Panc1 (cell line): ENCODE measurements around the gene CFAP299. TPM values are rescaled to one million over a fixed set of nuclear protein-coding genes. Genes with fewer than 3 reads are reported as not detected.

Source experiments
- ATAC-seq: fragments of 200-7000 bp; cut with Tn5 transposase; 2 replicates; pipeline ENCODE4 v1.9.1; 2020; ENCODE audit warnings: mild to moderate bottlenecking, moderate library complexity
- BruUV-seq: library from RNA; stranded (reverse); fragments of 400-500 nt; replicated peaks from 2 replicates; lab custom pipeline; 2021; lab: Mats Ljungman, UMichigan
- CTCF ChIA-PET: fragments of 300-600 bp; sonication (Branson Sonifier 250); formaldehyde crosslinking; loops from one replicate; lab custom pipeline; 2022; ENCODE audit warnings: antibody characterized with exemption; lab: Charles Lee
- POLR2A ChIA-PET: fragments of 300-600 bp; sonication (Branson Sonifier 250); formaldehyde crosslinking; loops from one replicate; lab custom pipeline; 2022; ENCODE audit warnings: antibody characterized with exemption; lab: Charles Lee
- DNase-seq: peaks from one replicate; pipeline ENCODE4 v3.0.0-alpha.2; 2010; ENCODE audit warnings: low read depth, low spot score
- H3K27ac ChIP-seq: 2 replicates; pipeline ENCODE4 v1.5.1; 2011; ENCODE audit warnings: mild to moderate bottlenecking, low read length, inconsistent platforms
- H3K27me3 ChIP-seq: fragments of 200-500 bp; sonication (Bioruptor generic); 2 replicates; pipeline ENCODE4 v1.6.0; 2014; ENCODE audit warnings: low read length, inconsistent platforms; ENCODE audit not compliant: control insufficient read depth, insufficient read depth
- H3K36me3 ChIP-seq: fragments of 200-500 bp; sonication (Bioruptor generic); 2 replicates; pipeline ENCODE4 v1.5.1; 2014; ENCODE audit warnings: inconsistent platforms, mild to moderate bottlenecking, low read length, moderate library complexity; ENCODE audit not compliant: control insufficient read depth, insufficient read depth
- H3K4me1 ChIP-seq: 2 replicates; pipeline ENCODE4 v1.5.1; 2011; ENCODE audit warnings: inconsistent platforms, mild to moderate bottlenecking, low read length, moderate library complexity; ENCODE audit not compliant: control insufficient read depth, insufficient read depth
- H3K4me3 ChIP-seq, 2 experiments: 2 replicates each; pipeline ENCODE4 v1.5.1; 2011 to 2012; ENCODE audit warnings: low read depth in 2 of 2, low read length in 2 of 2, mild to moderate bottlenecking in 2 of 2, inconsistent platforms in 1 of 2, moderate library complexity in 1 of 2
- H3K9me3 ChIP-seq: fragments of 200-500 bp; sonication (Bioruptor generic); 2 replicates; pipeline ENCODE4 v1.5.1; 2014; ENCODE audit warnings: low read depth, mild to moderate bottlenecking, inconsistent platforms, low read length, moderate library complexity; ENCODE audit not compliant: control insufficient read depth, insufficient read depth
- POLR2AphosphoS5 ChIP-seq: IDR thresholded peaks from 2 replicates; pipeline ENCODE4 v1.6.1; 2012; ENCODE audit warnings: mild to moderate bottlenecking, low read depth, low read length, moderate library complexity
- SIN3A ChIP-seq: IDR thresholded peaks from 2 replicates; pipeline ENCODE4 v1.6.1; 2012; ENCODE audit warnings: low read depth, mild to moderate bottlenecking, low read length, moderate library complexity, borderline replicate concordance; ENCODE audit not compliant: insufficient read depth
- TCF7L2 ChIP-seq: IDR thresholded peaks from 2 replicates; pipeline ENCODE4 v1.6.1; 2011; ENCODE audit warnings: mild to moderate bottlenecking, low read depth, low read length, inconsistent platforms
- in situ Hi-C: cut with HindIII; loops from 2 replicates; pipeline ENCODE4 v1.10.0; 2016; ENCODE audit warnings: low sequenced_read_pairs, low pct_unique_long_range_greater_than_20kb
- intact Hi-C: fragments of 100-400 bp; cut with micrococcal nuclease; formaldehyde crosslinking; loops from one replicate; pipeline ENCODE4 v1.10.0; 2022; ENCODE audit not compliant: unreplicated experiment
- total RNA-seq: library from RNA; stranded (reverse); gene quantifications from one replicate; pipeline ENCODE4 v1.2.1, GENCODE V29; 2021; ENCODE audit not compliant: unreplicated experiment
- TF ChIP-seq, protein P1 (sequence below): fragments of 450-650 bp; IDR thresholded peaks from 2 replicates; pipeline ENCODE4 v1.5.1; 2017; ENCODE audit warnings: mild to moderate bottlenecking
- TF ChIP-seq, protein P2 (sequence below), 2 experiments: IDR thresholded peaks; 2 replicates each; pipeline ENCODE4 v1.6.1; 2011 to 2012; ENCODE audit warnings: low read depth in 2 of 2, control low read depth in 1 of 2, low read length in 1 of 2, mild to moderate bottlenecking in 1 of 2, moderate library complexity in 1 of 2; ENCODE audit not compliant: insufficient read depth in 1 of 2

Gene CFAP299
- total RNA-seq, 1 experiment from 2014 or later, result not detected

- CTCF ChIA-PET, result no interaction called here
- no peaks in the 10 kb centered on the region for H3K4me1 ChIP-seq
- ATAC-seq (no peak), DNase-seq (no peak)
- intact Hi-C loops (no loop called here), in situ Hi-C loops (no loop called here)
- no peaks in the 10 kb centered on the region for H3K9me3 ChIP-seq
- no peaks in the 10 kb centered on the region for H3K27me3 ChIP-seq
- BruUV-seq, result no TSS peak
- peak overlapping the region; percentile 22 to 40 for H3K4me3 ChIP-seq
- POLR2A ChIA-PET, result no interaction called here
- H3K36me3 ChIP-seq, result no peaks in the 10 kb centered on the region
- no peak overlapping the region for H3K27ac ChIP-seq
- TF ChIP-seq, protein P1, sequence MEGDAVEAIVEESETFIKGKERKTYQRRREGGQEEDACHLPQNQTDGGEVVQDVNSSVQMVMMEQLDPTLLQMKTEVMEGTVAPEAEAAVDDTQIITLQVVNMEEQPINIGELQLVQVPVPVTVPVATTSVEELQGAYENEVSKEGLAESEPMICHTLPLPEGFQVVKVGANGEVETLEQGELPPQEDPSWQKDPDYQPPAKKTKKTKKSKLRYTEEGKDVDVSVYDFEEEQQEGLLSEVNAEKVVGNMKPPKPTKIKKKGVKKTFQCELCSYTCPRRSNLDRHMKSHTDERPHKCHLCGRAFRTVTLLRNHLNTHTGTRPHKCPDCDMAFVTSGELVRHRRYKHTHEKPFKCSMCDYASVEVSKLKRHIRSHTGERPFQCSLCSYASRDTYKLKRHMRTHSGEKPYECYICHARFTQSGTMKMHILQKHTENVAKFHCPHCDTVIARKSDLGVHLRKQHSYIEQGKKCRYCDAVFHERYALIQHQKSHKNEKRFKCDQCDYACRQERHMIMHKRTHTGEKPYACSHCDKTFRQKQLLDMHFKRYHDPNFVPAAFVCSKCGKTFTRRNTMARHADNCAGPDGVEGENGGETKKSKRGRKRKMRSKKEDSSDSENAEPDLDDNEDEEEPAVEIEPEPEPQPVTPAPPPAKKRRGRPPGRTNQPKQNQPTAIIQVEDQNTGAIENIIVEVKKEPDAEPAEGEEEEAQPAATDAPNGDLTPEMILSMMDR, result no peak
- TF ChIP-seq TCF7L2 (no peak), SIN3A (no peak), POLR2AphosphoS5 (no peak)
- TF ChIP-seq, protein P2, sequence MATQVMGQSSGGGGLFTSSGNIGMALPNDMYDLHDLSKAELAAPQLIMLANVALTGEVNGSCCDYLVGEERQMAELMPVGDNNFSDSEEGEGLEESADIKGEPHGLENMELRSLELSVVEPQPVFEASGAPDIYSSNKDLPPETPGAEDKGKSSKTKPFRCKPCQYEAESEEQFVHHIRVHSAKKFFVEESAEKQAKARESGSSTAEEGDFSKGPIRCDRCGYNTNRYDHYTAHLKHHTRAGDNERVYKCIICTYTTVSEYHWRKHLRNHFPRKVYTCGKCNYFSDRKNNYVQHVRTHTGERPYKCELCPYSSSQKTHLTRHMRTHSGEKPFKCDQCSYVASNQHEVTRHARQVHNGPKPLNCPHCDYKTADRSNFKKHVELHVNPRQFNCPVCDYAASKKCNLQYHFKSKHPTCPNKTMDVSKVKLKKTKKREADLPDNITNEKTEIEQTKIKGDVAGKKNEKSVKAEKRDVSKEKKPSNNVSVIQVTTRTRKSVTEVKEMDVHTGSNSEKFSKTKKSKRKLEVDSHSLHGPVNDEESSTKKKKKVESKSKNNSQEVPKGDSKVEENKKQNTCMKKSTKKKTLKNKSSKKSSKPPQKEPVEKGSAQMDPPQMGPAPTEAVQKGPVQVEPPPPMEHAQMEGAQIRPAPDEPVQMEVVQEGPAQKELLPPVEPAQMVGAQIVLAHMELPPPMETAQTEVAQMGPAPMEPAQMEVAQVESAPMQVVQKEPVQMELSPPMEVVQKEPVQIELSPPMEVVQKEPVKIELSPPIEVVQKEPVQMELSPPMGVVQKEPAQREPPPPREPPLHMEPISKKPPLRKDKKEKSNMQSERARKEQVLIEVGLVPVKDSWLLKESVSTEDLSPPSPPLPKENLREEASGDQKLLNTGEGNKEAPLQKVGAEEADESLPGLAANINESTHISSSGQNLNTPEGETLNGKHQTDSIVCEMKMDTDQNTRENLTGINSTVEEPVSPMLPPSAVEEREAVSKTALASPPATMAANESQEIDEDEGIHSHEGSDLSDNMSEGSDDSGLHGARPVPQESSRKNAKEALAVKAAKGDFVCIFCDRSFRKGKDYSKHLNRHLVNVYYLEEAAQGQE (IDR thresholded peaks at IDR 0.05; ENCODE audit: insufficient read depth in 1 of 2, low read depth in 2 of 2, low read length in 1 of 2), result no peak
These were observed 230.8 kb downstream of the CFAP299 start for GRCh38 chr4:80566203-80566872.

- DNase-seq, result no peak
- in situ Hi-C loops, result no loop called here
- POLR2A ChIA-PET, result no interaction called here
These were observed 233.4 kb downstream of the CFAP299 start for GRCh38 chr4:80568891-80569290.

More at GRCh38 chr4:80568891-80569290, 233.4 kb downstream of the CFAP299 start:
- H3K36me3 ChIP-seq, result no peaks in the 10 kb centered on the region
- H3K27ac ChIP-seq, result no peak overlapping the region
- no peak for TF ChIP-seq SIN3A
- no peak for TF ChIP-seq TCF7L2
- TF ChIP-seq, protein P1, result no peak
- TF ChIP-seq, protein P2 (IDR thresholded peaks at IDR 0.05; ENCODE audit: insufficient read depth in 1 of 2, low read depth in 2 of 2, low read length in 1 of 2), result no peak
- TF ChIP-seq POLR2AphosphoS5, result no peak
- no peak overlapping the region for H3K4me3 ChIP-seq
- intact Hi-C loops, result no loop called here
- no peak for ATAC-seq
- H3K27me3 ChIP-seq, result no peaks in the 10 kb centered on the region
- H3K9me3 ChIP-seq, result no peaks in the 10 kb centered on the region
- no TSS peak for BruUV-seq
- CTCF ChIA-PET, result no interaction called here
- H3K4me1 ChIP-seq, result no peaks in the 10 kb centered on the region
